MG63 (cell line): Measurements from ENCODE around the gene ACBD3. TPM values are rescaled to one million over a fixed set of nuclear protein-coding genes. Genes with fewer than 3 reads are reported as not detected.

Experiments used
- DNase-seq: peaks from one replicate; pipeline ENCODE4 v3.0.0-alpha.2; 2020
- H3K27me3 ChIP-seq: fragments of 250-450 bp; sonication (Bioruptor Pico); 2 replicates; pipeline ENCODE4 v1.5.1; 2020; ENCODE audit warnings: mild to moderate bottlenecking, moderate library complexity
- H3K36me3 ChIP-seq: fragments of 250-450 bp; sonication (Bioruptor Pico); 2 replicates; pipeline ENCODE4 v1.5.1; 2020; ENCODE audit warnings: mild to moderate bottlenecking, moderate library complexity
- H3K4me3 ChIP-seq: fragments of 250-450 bp; sonication (Bioruptor Pico); 2 replicates; pipeline ENCODE4 v1.5.1; 2020; ENCODE audit warnings: mild to moderate bottlenecking, moderate library complexity
- H3K9me3 ChIP-seq: fragments of 250-450 bp; sonication (Bioruptor Pico); 2 replicates; pipeline ENCODE4 v1.5.1; 2020; ENCODE audit warnings: mild to moderate bottlenecking, moderate library complexity
- total RNA-seq: library from RNA; depleted of rRNA; stranded (reverse); fragments of >200 nt; shearing (Covaris generic); gene quantifications from 2 replicates; pipeline ENCODE4 v1.2.3, GENCODE V29; 2014; ENCODE audit warnings: low replicate concordance

ACBD3 gene
- total RNA-seq, 1 experiment from 2014 or later, result 27.3 TPM

- no peak overlapping the region for H3K4me3 ChIP-seq
- DNase-seq, result no peak
- peaks cover 75% of the 10 kb centered on the region for H3K36me3 ChIP-seq
- H3K27me3 ChIP-seq, result no peaks in the 10 kb centered on the region
- H3K9me3 ChIP-seq, result no peaks in the 10 kb centered on the region
Observed at GRCh38 chr1:226158983-226159382, 27.6 kb downstream of the ACBD3 start.

- H3K9me3 ChIP-seq, result no peaks in the 10 kb centered on the region
- no peak overlapping the region for H3K4me3 ChIP-seq
- H3K36me3 ChIP-seq, result peaks cover 77% of the 10 kb centered on the region
- no peak for DNase-seq
- H3K27me3 ChIP-seq, result no peaks in the 10 kb centered on the region
Observed at GRCh38 chr1:226158457-226158856, 28.1 kb downstream of the ACBD3 start.

- H3K4me3 ChIP-seq, result no peak overlapping the region
- no peaks in the 10 kb centered on the region for H3K9me3 ChIP-seq
- peaks cover 76% of the 10 kb centered on the region for H3K36me3 ChIP-seq
- no peaks in the 10 kb centered on the region for H3K27me3 ChIP-seq
- no peak for DNase-seq
Observed at GRCh38 chr1:226157761-226158316, 28.7 kb downstream of the ACBD3 start.

GRCh38 chr1:226154593-226154992, 31.9 kb downstream of the ACBD3 start:
- peaks cover 87% of the 10 kb centered on the region for H3K36me3 ChIP-seq
- DNase-seq, result no peak
- no peak overlapping the region for H3K4me3 ChIP-seq
- no peaks in the 10 kb centered on the region for H3K9me3 ChIP-seq
- H3K27me3 ChIP-seq, result no peaks in the 10 kb centered on the region

- Histone ChIP-seq H3K9me3 (no peaks in the 10 kb centered on the region), H3K4me3 (no peak overlapping the region), H3K27me3 (no peaks in the 10 kb centered on the region), H3K36me3 (peaks cover 92% of the 10 kb centered on the region)
- DNase-seq, result no peak
Observed at GRCh38 chr1:226149806-226150205, 36.7 kb downstream of the ACBD3 start.

GRCh38 chr1:226148121-226148648, 38.4 kb downstream of the ACBD3 start:
- H3K27me3 ChIP-seq, result no peaks in the 10 kb centered on the region
- H3K36me3 ChIP-seq, result peaks cover 90% of the 10 kb centered on the region
- H3K9me3 ChIP-seq, result no peaks in the 10 kb centered on the region
- no peak for DNase-seq
- H3K4me3 ChIP-seq, result no peak overlapping the region

GRCh38 chr1:226144045-226144444, 42.5 kb downstream of the ACBD3 start:
- no peak for DNase-seq

GRCh38 chr1:226135709-226136108, 50.8 kb downstream of the ACBD3 start:
- Histone ChIP-seq H3K36me3 (peaks cover 4% of the 10 kb centered on the region; the same call in 1 of the 2 replicates), H3K27me3 (no peaks in the 10 kb centered on the region), H3K9me3 (no peaks in the 10 kb centered on the region), H3K4me3 (no peak overlapping the region)
- DNase-seq, result no peak

More at GRCh38 chr1:226144045-226144444, 42.5 kb downstream of the ACBD3 start:
- no peak overlapping the region for H3K4me3 ChIP-seq
- no peaks in the 10 kb centered on the region for H3K27me3 ChIP-seq
- H3K9me3 ChIP-seq, result no peaks in the 10 kb centered on the region
- H3K36me3 ChIP-seq, result peaks cover 56% of the 10 kb centered on the region

- Histone ChIP-seq H3K36me3 (peaks cover 4% of the 10 kb centered on the region; the same call in 1 of the 2 replicates), H3K9me3 (no peaks in the 10 kb centered on the region), H3K27me3 (no peaks in the 10 kb centered on the region), H3K4me3 (no peak overlapping the region)
- DNase-seq, result no peak
Observed at GRCh38 chr1:226135059-226135651, 51.4 kb downstream of the ACBD3 start.

GRCh38 chr1:226134170-226135058, 52.1 kb downstream of the ACBD3 start:
- H3K4me3 ChIP-seq, result no peak overlapping the region
- DNase-seq, result no peak
- H3K27me3 ChIP-seq, result no peaks in the 10 kb centered on the region
- H3K9me3 ChIP-seq, result no peaks in the 10 kb centered on the region
- H3K36me3 ChIP-seq, result peaks cover 4% of the 10 kb centered on the region; the same call in 1 of the 2 replicates

- Histone ChIP-seq H3K36me3 (peaks cover 4% of the 10 kb centered on the region; the same call in 1 of the 2 replicates), H3K9me3 (no peaks in the 10 kb centered on the region), H3K27me3 (no peaks in the 10 kb centered on the region), H3K4me3 (no peak overlapping the region)
- DNase-seq, result no peak
Observed at GRCh38 chr1:226133504-226134123, 52.9 kb downstream of the ACBD3 start.

GRCh38 chr1:226132728-226133503, 53.6 kb downstream of the ACBD3 start:
- H3K27me3 ChIP-seq, result no peaks in the 10 kb centered on the region
- no peak overlapping the region for H3K4me3 ChIP-seq
- H3K9me3 ChIP-seq, result no peaks in the 10 kb centered on the region
- peaks cover 4% of the 10 kb centered on the region; the same call in 1 of the 2 replicates for H3K36me3 ChIP-seq
- DNase-seq, result no peak

GRCh38 chr1:226131639-226132038, 54.9 kb downstream of the ACBD3 start:
- DNase-seq, result no peak
- no peak overlapping the region for H3K4me3 ChIP-seq
- H3K9me3 ChIP-seq, result no peaks in the 10 kb centered on the region
- no peaks in the 10 kb centered on the region for H3K36me3 ChIP-seq
- no peaks in the 10 kb centered on the region for H3K27me3 ChIP-seq

- no peaks in the 10 kb centered on the region for H3K9me3 ChIP-seq
- H3K4me3 ChIP-seq, result no peak overlapping the region
- DNase-seq, result no peak
- no peaks in the 10 kb centered on the region for H3K27me3 ChIP-seq
- no peaks in the 10 kb centered on the region for H3K36me3 ChIP-seq
Observed at GRCh38 chr1:226129230-226129629, 57.3 kb downstream of the ACBD3 start.

GRCh38 chr1:226128487-226129075, 58.0 kb downstream of the ACBD3 start:
- Histone ChIP-seq H3K9me3 (no peaks in the 10 kb centered on the region), H3K4me3 (no peak overlapping the region), H3K27me3 (no peaks in the 10 kb centered on the region), H3K36me3 (no peaks in the 10 kb centered on the region)
- no peak for DNase-seq
